T-helper 2 cell treated with Interferon-gamma antibody and Interleukin-4, amounts not matched to agents 100 ng/mL and 5 ng/mL, for 36 hours (primary cell): Measurements from ENCODE around the gene ZNF33A. TPM values are rescaled to one million over a fixed set of nuclear protein-coding genes. Genes with fewer than 3 reads are reported as not detected.
"Not testable (repeated sequence)": the region's sequence is repeated elsewhere in the genome, so short reads cannot be mapped to it uniquely, and the experiment has no call there.

Experiments used
- intact Hi-C: fragments of 100-400 bp; cut with micrococcal nuclease; formaldehyde crosslinking; loops from one replicate; pipeline ENCODE4 v1.15.1; 2023
- total RNA-seq: library from RNA; stranded (reverse); gene quantifications from 2 replicates; pipeline ENCODE4 v1.2.3, GENCODE V29; 2022

Gene ZNF33A
- 31.8 and 33.2 TPM in 2 replicates for total RNA-seq

DNA sequence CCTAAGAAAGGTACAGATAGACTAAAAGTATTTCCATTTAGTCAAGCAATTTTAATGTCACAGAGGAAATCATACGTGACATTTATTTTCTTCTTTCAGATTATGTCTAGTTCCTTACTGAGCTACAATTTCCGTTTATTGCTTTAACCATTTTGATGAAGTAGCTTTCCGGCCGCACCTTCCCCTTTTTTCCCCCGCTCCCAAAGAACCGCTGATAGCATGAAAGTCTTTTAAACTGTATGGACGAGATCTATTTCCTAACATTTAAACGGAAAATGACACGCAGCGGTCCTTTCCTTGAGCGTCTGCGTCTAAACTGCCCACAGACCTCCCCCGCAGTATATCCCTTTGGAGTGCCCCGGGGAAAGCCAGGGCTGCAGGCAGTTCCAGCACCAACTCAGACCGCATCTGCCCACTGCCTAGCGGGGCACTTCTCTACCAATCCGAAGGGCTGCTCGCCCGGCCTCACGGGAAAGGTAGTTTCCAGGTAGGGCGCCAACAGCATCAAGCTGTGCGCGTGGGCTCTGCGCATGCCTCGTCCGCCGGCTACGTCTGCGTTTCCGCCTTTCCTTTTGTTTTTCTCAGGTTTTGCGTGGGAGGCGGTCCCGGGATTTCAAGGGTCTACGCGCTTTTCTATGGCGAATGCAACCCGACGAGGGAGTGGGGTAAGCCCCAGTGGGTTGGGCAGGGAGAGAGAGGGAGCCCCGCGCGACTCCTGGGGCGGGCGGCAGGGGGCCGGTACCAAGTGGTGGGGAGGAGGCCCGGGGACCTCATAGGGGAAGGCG is at the start of gene ZNF33A:
TSS of gene ZNF33A (plus strand) at position 557 of the 785 bp plus-strand sequence. CDS start 1,667 bp downstream, outside the sequence.
- intact Hi-C loops, result loop anchor here (1.0 to 2.0 kb wide), 5 partner anchors 28 to 392 kb away; partner anchors contain the start of genes ZNF248, ZNF25 and ZNF37A

DNA sequence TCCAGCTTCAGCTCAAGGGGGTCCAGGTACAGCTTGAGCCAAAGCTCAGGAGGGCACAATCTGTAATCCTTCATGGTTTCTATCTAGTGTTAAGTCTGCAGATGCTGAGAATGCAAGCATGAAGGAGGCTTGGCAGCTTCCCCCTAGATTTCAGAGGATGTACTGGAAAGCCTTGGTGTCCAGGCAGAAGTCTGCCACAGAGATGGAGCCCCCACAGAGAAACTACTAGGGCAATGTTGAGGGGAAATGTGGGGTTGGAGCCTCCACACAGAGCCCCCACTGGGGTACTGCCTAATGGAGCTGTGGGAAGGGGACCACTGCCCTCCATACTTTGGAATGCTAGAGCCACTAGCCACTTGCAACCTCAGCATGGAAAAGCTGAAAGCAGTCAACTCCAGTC is 45.5 kb upstream of the ZNF33A start:
- intact Hi-C loops, result no loop called here

DNA sequence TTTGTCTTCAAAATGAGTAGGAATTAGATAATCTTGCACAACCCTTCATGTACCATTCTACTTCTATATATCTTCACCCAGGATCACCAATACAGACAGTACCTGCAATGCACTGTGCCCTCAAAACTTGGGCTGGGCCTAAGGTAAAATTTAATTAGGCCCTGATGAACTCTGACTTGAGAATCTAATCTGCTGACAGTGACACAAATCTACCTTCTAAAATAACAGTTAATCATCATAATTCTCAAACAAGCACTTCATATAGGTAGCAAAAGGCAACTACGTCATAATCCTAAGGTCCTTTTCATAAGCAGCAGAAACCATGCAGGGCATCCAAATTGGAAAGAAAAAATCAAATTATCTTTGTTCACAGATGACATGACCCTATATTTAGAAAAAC is 38.1 kb upstream of the ZNF33A start:
- intact Hi-C loops, result no loop called here

DNA sequence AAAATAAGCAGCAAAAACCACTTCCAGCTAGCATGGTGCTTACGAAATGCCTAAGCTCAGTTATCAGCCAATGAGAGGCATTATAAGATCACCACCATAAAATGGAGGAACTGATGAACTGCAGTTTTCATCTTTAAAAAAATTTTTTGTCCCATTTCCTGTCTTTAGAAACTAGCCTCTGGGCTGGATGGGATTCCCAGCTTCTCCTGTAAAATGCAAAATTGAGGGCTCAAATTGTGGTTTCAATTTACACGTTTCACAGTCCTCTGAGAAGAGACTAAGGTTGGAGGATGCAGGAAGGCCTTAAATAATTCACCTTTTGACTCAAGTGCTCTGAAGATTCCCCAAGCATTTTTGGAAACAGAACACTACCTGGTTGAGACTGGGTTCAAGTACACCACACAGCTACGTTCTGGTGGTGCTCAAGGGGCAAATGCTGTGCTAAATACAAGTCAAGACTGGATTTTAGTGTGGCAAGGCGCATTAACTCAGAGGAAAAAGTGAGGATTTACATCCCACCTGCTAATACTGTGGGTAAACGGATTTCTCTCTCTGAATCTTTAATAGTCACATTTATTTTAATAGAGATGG is 35.0 kb upstream of the ZNF33A start:
- intact Hi-C loops, result no loop called here

DNA sequence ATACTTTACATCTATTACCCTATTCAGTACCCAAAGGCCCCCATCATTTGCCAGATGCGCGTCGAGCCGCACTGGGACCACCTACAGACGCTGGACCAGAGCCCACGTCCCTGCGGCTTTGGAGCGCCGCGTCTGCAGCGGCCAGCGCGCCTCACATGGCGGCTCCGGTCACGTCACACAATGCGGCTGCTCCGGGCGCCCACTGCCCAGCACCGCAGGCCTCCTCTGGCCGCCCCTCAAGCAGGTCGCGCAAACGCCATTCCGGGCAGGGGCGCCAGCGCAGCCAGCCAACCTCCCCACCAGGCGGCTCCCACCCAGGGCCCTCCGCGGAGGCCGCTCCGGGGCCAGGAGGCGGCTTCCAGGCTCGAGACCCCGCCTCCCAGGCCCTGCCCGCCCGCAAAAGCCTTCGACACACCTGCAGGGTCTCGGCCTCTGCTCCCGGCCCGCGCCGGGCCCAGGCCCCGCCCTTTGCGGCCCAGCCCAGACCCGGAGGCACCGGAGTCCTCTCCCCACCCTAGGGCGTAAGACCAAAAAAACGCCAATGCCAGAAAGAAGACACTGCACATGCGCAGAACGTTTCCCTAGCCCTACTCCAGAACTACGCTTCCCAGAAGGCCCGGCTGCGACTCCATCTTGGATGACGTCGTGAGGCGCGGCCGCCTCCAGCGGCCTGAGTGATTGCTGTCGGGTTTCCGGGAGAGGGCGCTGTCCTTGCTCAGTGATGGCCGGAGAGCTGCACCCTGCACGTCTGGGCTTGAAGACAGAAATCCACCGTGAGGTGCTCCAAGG is 34.2 kb upstream of the ZNF33A start, which contains the start of gene ZNF25:
TSS of gene ZNF25 (minus strand) at position 557 of the 789 bp plus-strand sequence. CDS start 4,925 bp downstream, outside the sequence.
- intact Hi-C loops, result loop anchor here (1.0 kb wide), 6 partner anchors 34 to 426 kb away; partner anchors contain the start of genes ZNF248, ZNF33A and ZNF37A

DNA sequence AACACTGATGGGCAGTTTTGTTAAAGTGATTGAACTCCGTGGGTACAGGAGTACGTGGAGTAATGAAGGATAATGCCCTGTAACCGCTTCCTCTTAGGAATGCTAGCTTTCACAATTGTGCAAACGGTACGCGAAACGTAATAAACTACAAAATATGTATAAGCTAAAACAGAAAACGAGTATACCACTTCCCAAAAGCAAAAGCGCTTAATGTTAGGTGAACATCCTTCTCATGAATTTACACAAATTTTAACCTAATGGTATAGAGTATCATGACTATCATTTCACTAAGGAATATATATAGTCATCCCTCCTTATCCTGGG is 33.6 kb upstream of the ZNF33A start:
- intact Hi-C loops, result loop anchor here (1.0 kb wide), 6 partner anchors 33 to 425 kb away; partner anchors contain the start of genes ZNF248, ZNF33A and ZNF37A

DNA sequence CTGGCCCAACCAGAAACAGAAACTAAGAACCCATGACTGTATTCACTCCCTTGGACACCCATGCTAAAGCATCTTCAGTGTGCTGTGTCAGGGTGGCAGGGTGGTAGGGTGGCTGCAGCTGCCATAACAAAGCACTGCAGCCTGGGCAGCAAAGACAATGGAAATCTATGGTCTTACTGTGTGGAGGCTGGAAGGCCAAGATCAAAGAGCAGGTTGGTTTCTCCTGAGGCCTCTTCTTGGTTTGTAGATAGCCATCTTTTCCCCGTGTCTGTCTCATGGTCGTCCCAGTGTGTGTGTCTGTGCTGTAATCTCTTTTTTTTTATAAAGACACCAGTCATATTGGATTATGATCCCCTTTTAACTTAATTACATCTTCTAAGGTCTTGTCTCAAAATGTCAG is 18.8 kb upstream of the ZNF33A start:
- intact Hi-C loops, result no loop called here

DNA sequence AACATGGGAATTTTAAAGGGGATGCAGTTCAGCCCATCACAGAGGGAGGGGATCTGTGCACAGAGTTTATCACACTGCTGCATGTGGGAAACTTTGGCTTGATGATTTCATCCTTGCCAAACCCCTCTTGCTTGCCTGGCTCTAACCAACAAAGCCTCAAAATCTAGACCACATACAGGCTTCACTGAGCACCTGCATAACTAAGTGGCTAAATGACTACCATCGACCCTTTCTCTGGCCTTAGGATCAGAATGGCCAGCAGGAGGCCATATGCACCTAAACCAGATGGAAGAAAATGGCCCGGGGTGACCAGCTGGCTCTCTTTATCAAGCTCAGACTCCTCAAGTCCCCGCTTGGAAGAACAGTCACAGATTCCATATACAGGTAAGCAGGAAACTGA is 18.4 kb upstream of the ZNF33A start:
- intact Hi-C loops, result no loop called here

DNA sequence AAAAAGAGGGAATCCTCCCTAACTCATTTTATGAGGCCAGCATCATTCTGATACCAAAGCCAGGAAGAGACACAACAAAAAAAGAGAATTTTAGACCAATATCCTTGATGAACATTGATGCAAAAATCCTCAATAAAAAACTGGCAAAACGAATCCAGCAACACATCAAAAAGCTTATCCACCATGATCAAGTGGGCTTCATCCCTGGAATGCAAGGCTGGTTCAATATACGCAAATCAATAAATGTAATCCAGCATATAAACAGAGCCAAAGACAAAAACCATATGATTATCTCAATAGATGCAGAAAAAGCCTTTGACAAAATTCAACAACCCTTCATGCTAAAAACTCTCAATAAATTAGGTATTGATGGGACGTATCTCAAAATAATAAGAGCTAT is 11.6 kb upstream of the ZNF33A start:
- intact Hi-C loops, result not testable (repeated sequence)

DNA sequence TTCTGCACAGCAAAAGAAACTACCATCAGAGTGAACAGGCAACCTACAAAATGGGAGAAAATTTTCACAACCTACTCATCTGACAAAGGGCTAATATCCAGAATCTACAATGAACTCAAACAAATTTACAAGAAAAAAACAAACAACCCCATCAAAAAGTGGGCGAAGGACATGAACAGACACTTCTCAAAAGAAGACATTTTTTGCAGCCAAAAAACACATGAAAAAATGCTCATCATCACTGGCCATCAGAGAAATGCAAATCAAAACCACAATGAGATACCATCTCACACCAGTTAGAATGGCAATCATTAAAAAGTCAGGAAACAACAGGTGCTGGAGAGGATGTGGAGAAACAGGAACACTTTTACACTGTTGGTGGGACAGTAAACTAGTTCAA is 10.0 kb upstream of the ZNF33A start:
- intact Hi-C loops, result not testable (repeated sequence)

DNA sequence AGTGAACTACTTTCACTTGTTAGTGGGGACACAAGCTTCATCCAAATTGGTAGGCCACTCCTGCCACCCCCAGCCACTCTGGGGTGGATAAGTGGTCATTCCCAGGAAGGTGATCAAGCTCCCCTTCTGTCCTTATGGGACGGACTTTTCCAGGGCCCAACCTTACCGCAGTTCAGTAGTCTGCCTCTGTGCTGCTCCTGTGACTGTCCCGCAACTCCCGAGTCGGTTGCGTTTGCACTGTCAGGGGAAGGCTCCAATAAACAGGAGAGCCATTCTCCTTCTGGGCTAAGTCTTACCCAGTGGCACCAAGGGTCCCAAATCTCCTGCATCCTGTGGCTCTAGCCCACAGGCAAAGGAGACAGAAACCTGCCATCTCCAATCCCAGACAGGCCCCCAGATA is 7.4 kb upstream of the ZNF33A start:
- intact Hi-C loops, result no loop called here

DNA sequence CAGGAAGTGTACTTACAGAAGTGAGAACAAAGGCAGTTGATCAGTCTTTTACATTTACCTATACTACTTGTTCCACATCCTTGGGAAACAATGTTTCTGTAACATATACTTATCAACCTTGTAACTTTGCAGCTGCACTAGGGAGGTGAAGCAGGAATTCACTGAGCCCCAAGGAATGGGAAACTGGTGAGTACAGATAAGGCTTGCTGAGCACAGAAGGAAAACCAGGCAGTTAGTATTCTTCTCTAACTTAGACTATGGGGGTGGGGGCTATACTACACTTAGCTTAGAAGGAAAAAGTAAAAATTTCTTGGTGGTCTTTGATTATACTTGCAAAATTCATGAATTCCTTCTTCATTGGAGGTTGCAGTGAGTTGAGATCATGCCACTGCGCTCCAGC is 6.9 kb upstream of the ZNF33A start:
- intact Hi-C loops, result no loop called here

DNA sequence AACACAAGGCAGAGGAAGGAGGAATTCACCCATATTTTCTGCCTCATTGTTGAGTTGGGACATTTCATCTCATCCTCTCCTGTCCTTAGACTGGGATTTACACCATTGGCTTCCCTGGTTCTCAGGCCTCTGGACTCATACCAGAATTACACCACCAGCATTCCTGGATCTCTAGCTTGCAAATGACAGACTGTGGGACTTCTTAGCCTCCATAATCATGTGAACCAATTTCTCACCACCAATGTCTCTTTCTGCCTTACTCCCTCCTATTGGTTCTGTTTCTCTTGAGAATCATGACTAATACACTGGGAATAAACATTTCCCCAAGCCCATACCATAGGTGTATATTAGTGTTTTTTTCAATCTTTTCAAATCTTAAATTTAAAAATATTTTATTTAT is 2.9 kb upstream of the ZNF33A start:
- intact Hi-C loops, result no loop called here

DNA sequence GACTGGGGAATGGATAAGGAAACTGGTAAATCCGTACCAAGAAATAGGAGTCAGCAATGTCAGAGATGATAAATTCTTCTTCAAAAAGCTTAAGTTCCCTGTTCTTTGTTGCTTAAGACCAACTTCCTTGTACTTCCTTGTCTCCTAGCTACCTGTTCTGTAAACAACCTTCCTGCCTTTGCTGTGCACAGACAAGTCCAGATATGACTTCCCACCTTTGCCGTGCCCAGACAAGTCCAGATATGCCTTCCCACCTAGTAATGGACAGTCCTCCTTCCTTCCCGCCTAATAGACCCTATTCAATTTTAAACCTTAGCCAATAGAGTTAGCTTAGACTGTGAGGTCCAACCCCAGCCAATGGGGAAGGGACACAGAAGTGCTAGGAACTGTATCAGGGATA is 2.5 kb upstream of the ZNF33A start:
- intact Hi-C loops, result no loop called here

DNA sequence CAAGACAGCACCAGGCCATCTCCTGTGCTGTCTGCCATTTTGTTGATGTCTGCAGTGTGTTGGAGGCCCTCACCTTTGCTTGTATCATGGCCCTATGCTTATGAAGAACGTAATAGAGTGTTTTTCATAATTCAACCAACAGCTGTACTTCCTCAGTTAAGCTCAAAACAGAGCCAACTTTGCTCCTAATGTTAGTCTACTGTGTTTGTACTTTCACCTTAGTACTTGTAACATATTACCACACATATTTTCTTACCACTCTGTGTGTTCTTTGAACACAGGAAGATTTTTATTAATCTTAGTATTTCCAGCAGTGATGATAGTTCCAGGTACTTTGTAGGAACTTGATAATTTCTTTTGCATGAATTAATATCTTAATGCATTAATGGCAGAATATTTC is 5.9 kb downstream of the ZNF33A start:
- intact Hi-C loops, result no loop called here

DNA sequence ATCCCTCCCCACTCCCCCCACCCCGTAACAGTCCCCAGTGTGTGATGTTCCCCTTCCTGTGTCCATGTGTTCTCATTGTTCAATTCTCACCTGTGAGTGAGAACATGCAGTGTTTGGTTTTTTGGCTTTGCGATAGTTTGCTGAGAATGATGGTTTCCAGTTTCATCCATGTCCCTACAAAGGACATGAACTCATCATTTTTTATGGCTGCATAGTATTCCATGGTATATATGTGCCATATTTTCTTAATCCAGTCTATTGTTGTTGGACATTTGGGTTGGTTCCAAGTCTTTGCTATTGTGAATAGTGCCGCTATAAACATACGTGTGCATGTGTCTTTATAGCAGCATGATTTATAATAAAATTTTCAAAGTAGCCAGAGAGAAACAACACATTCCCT is 8.6 kb downstream of the ZNF33A start:
- intact Hi-C loops, result not testable (repeated sequence)

DNA sequence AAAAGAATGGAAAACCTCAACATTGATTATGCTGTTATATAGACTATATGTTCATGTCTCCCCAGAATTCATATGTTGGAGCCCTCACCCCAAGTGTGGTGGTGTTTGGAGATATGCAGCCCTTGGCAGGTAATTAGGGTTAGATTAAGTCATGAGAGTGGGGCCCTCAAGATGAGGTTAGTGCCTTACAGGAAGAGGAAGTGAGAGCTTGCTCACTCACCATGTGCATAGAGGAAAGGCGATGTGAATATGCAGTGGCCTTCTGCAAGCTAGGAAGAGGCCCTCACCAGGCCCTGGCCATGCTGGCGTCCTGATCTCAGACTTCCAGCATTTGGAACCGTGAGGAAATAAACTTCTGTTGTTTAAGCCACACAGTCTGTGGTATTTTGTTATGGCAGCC is 14.8 kb downstream of the ZNF33A start:
- intact Hi-C loops, result no loop called here

DNA sequence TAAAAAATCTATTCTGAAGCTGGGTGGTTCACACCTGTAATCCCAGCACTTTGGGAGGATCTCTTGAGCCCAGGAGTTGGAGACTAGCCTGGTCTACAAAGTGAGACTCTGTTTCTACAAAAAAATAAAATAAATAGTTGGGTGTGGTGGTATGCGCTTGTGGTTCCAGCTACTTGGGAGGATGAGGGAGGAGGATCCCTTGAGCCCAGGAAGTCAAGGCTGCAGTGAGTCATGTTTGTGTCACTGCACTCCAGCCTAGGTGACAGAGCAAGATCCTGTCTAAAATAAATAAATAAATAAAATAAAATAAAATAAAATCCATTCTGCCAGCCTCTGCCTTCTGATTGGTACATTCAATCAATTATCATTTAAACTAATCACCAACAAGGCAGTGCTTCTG is 17.5 kb downstream of the ZNF33A start:
- intact Hi-C loops, result no loop called here

DNA sequence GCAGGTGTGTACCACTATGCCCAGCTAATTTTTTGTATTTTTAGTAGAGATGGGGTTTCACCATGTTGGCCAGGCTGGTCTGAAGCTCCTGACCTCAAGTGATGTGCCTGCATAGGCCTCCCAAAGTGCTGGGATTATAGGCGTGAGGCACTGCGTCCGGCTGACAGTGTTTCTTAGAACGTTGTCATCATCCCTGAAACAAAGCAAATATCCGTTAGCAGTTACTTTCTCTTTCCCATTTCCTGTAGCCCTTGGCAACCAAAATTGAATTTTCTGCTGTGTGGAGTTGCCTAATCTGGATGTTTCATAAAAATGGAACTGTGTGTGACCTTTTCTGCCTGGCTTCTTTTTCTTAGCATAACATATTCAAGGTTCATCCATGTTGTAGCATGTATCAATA is 22.4 kb downstream of the ZNF33A start:
- intact Hi-C loops, result no loop called here

DNA sequence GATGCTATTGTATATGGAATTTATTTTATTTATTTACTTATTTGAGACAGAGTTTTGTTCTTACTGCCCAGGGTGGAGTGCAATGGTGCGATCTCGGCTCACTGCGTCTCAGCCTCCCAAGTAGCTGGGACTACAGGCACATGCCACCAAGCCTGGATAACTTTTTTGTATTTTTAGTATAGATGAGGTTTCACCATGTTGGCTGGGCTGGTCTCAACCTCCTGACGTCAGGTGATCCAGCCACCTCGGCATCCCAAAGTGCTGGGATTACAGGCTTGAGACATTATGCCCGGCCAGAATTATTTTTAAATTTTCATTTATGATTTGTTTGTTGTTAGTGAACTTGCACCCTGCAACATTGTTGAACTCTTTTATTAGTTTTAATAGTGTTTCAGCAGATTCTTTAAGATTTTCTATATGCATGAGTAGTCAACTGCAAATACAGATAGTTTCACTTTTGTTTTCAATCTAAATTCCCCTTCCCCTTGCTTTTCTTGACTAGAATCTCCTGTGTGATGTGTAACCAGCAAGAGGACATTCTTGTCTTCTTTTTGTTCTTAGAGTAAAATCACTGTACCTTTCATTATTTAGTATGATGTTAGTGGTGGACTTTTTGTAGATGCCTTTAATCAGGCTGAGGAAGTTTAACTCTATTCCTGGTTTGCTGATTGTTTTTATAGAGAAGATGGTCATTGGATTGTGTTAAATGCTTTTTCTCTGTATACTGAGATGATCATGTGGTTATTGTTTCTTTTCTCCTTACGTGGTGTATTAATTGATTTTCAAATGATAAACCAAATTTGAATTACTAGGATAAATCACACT is 27.8 kb downstream of the ZNF33A start:
- intact Hi-C loops, result loop anchor here (1.0 to 2.0 kb wide), 3 partner anchors 28 to 62 kb away; partner anchors contain the start of genes ZNF25, ZNF33A and ZNF37A

DNA sequence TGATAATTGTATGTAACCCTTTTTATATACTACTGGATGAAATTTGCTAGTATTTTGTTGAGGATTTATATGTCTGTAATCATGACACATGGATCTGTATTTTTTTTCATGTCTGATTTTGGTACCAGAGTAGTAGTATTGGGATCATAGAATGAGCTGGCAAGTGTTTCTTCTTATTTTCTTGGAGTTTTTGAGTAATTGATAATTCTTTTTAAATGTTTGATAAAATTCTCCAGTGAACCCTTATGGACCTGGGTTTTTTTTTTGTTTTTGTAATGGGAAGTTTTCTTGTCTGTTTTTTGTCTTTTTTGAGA is 28.4 kb downstream of the ZNF33A start:
- intact Hi-C loops, result loop anchor here (1.0 to 2.0 kb wide), 3 partner anchors 28 to 63 kb away; partner anchors contain the start of genes ZNF25, ZNF33A and ZNF37A
